Mesendoderm (in vitro differentiated cells): ENCODE measurements around the gene KBTBD2.
"Not testable (repeated sequence)": the region's sequence is repeated elsewhere in the genome, so short reads cannot be mapped to it uniquely, and the experiment has no call there.

ENCODE experiments used
- DNase-seq: peaks from one replicate; pipeline ENCODE4 v3.0.0; 2013
- H2AK5ac ChIP-seq: 2 replicates; pipeline ENCODE4 v1.6.1; 2013; ENCODE audit warnings: low read length, inconsistent platforms
- H2BK120ac ChIP-seq: 2 replicates; pipeline ENCODE4 v1.6.1; 2013; ENCODE audit warnings: low read depth, mild to moderate bottlenecking, low read length, moderate library complexity, mixed read lengths
- H2BK15ac ChIP-seq: replicated peaks from 2 replicates; pipeline ENCODE4 v1.6.1; 2013; ENCODE audit warnings: low read depth, mild to moderate bottlenecking, moderate library complexity
- H2BK5ac ChIP-seq: 2 replicates; pipeline ENCODE4 v1.6.1; 2013; ENCODE audit warnings: low read length, inconsistent platforms
- H3K18ac ChIP-seq: 2 replicates; pipeline ENCODE4 v1.6.1; 2013; ENCODE audit warnings: mild to moderate bottlenecking, low read length, mixed read lengths
- H3K23ac ChIP-seq: one replicate; pipeline ENCODE4 v1.6.1; 2013; ENCODE audit warnings: low read length
- H3K27ac ChIP-seq: 2 replicates; pipeline ENCODE4 v1.5.1; 2013; ENCODE audit warnings: low read depth, mild to moderate bottlenecking, inconsistent platforms, low read length, moderate library complexity
- H3K27me3 ChIP-seq: 2 replicates; pipeline ENCODE4 v1.6.1; 2013; ENCODE audit warnings: low read length, control low read depth, mild to moderate bottlenecking, inconsistent platforms; ENCODE audit not compliant: insufficient read depth, poor library complexity
- H3K36me3 ChIP-seq: 2 replicates; pipeline ENCODE4 v1.6.1; 2013; ENCODE audit warnings: low read length, inconsistent platforms; ENCODE audit not compliant: control insufficient read depth, insufficient read depth
- H3K4ac ChIP-seq: one replicate; pipeline ENCODE4 v1.6.1; 2013; ENCODE audit warnings: low read depth, mild to moderate bottlenecking, low read length, moderate library complexity
- H3K4me1 ChIP-seq: 2 replicates; pipeline ENCODE4 v1.6.1; 2013; ENCODE audit warnings: low read depth, low read length, inconsistent platforms; ENCODE audit not compliant: control insufficient read depth
- H3K4me2 ChIP-seq: 2 replicates; pipeline ENCODE4 v1.6.1; 2013; ENCODE audit warnings: low read length
- H3K4me3 ChIP-seq: 2 replicates; pipeline ENCODE4 v1.5.1; 2013; ENCODE audit warnings: mild to moderate bottlenecking, low read length
- H3K56ac ChIP-seq: one replicate; pipeline ENCODE4 v1.6.1; 2013; ENCODE audit warnings: low read length
- H3K79me1 ChIP-seq: 2 replicates; pipeline ENCODE4 v1.6.1; 2013; ENCODE audit warnings: low read length, inconsistent platforms
- H3K79me2 ChIP-seq: 2 replicates; pipeline ENCODE4 v1.6.1; 2013; ENCODE audit warnings: mild to moderate bottlenecking, low read length; ENCODE audit not compliant: control insufficient read depth, insufficient read depth
- H3K9ac ChIP-seq: 2 replicates; pipeline ENCODE4 v1.6.1; 2013; ENCODE audit warnings: low read length, inconsistent platforms
- H4K5ac ChIP-seq: one replicate; pipeline ENCODE4 v1.6.1; 2013; ENCODE audit warnings: low read length
- H4K8ac ChIP-seq: one replicate; pipeline ENCODE4 v1.6.1; 2013; ENCODE audit warnings: low read depth, mild to moderate bottlenecking, control low read depth, low read length, moderate library complexity
- WGBS: extraction: QIAGEN DNeasy Blood & Tissue Kit; methylation state at CpG from one replicate; pipeline ENCODE4 v1.1.7; 2013; ENCODE audit warnings: low lambda C conversion rate, missing lambda C conversion rate; ENCODE audit not compliant: insufficient coverage; ENCODE audit errors: extremely low coverage; 5-methylcytosine and 5-hydroxymethylcytosine counted together

Gene KBTBD2

GRCh38 chr7:32897376-32897775 is 5.8 kb upstream of the KBTBD2 start:
- H3K27me3 ChIP-seq, DNase-seq, H2BK120ac ChIP-seq, H2BK15ac ChIP-seq, H3K36me3 ChIP-seq, H3K4ac ChIP-seq, H3K23ac ChIP-seq, H3K79me1 ChIP-seq, H2AK5ac ChIP-seq, H2BK5ac ChIP-seq, H3K4me1 ChIP-seq, H3K18ac ChIP-seq, H3K79me2 ChIP-seq, H4K8ac ChIP-seq, H4K5ac ChIP-seq, H3K4me2 ChIP-seq, H3K56ac ChIP-seq, H3K4me3 ChIP-seq, H3K27ac ChIP-seq, H3K9ac ChIP-seq: not testable (repeated sequence)
- WGBS: no CpG with 5 or more reads among the region's 6 CpGs

- peaks cover 4% of the 10 kb centered on the region for H3K4me1 ChIP-seq
- no peaks in the 10 kb centered on the region for H3K79me1 ChIP-seq
- H2BK15ac ChIP-seq: no peak overlapping the region
- H4K8ac ChIP-seq: no peak overlapping the region
- no peak overlapping the region for H3K4me3 ChIP-seq
- H2BK5ac ChIP-seq: no peak overlapping the region
- H3K18ac ChIP-seq: no peak overlapping the region
- no peak for DNase-seq
- H3K27ac ChIP-seq: no peak overlapping the region
- H3K9ac ChIP-seq: no peak overlapping the region
- H3K23ac ChIP-seq: no peak overlapping the region
- H3K56ac ChIP-seq: no peak overlapping the region
- H3K36me3 ChIP-seq: no peaks in the 10 kb centered on the region
- no peak overlapping the region for H2AK5ac ChIP-seq
- no peak overlapping the region for H4K5ac ChIP-seq
- no peak overlapping the region for H3K4ac ChIP-seq
- no peaks in the 10 kb centered on the region for H3K27me3 ChIP-seq
- no peak overlapping the region for H2BK120ac ChIP-seq
- no CpG with 5 or more reads among the region's 6 CpGs for WGBS
- no peak overlapping the region for H3K4me2 ChIP-seq
- H3K79me2 ChIP-seq: no peaks in the 10 kb centered on the region
Observed at GRCh38 chr7:32896564-32897347, 5.2 kb upstream of the KBTBD2 start.

- H3K79me2 ChIP-seq: peaks cover 18% of the 10 kb centered on the region
- no peak overlapping the region for H4K5ac ChIP-seq
- no peaks in the 10 kb centered on the region for H3K79me1 ChIP-seq
- no peak overlapping the region for H2BK15ac ChIP-seq
- H3K18ac ChIP-seq: no peak overlapping the region
- WGBS: no CpG with 5 or more reads among the region's 4 CpGs
- H3K4ac ChIP-seq: no peak overlapping the region
- no peak overlapping the region for H3K27ac ChIP-seq
- H3K4me2 ChIP-seq: no peak overlapping the region
- H2AK5ac ChIP-seq: no peak overlapping the region
- H3K27me3 ChIP-seq: no peaks in the 10 kb centered on the region
- H3K56ac ChIP-seq: no peak overlapping the region
- no peak overlapping the region for H3K9ac ChIP-seq
- no peaks in the 10 kb centered on the region for H3K36me3 ChIP-seq
- DNase-seq: no peak
- H3K4me1 ChIP-seq: peaks cover 4% of the 10 kb centered on the region
- H3K23ac ChIP-seq: no peak overlapping the region
- no peak overlapping the region for H2BK120ac ChIP-seq
- H3K4me3 ChIP-seq: no peak overlapping the region
- H4K8ac ChIP-seq: no peak overlapping the region
- H2BK5ac ChIP-seq: no peak overlapping the region
Observed at GRCh38 chr7:32894171-32894570, 2.6 kb upstream of the KBTBD2 start.

GRCh38 chr7:32893722-32894121 is 2.2 kb upstream of the KBTBD2 start:
- no CpG with 5 or more reads among the region's 3 CpGs for WGBS

GRCh38 chr7:32893207-32893524 is 1.6 kb upstream of the KBTBD2 start:
- DNase-seq: no peak
- no CpG with 5 or more reads among the region's 4 CpGs for WGBS
- no peak overlapping the region for H3K27ac ChIP-seq
- H2BK5ac ChIP-seq: no peak overlapping the region
- no peaks in the 10 kb centered on the region for H3K36me3 ChIP-seq
- H3K4me3 ChIP-seq: no peak overlapping the region
- H3K23ac ChIP-seq: no peak overlapping the region
- no peak overlapping the region for H3K4me2 ChIP-seq
- H2BK15ac ChIP-seq: no peak overlapping the region
- H3K79me2 ChIP-seq: peaks cover 28% of the 10 kb centered on the region
- no peak overlapping the region for H2AK5ac ChIP-seq
- H3K4me1 ChIP-seq: peaks cover 4% of the 10 kb centered on the region
- no peak overlapping the region for H3K4ac ChIP-seq
- H2BK120ac ChIP-seq: no peak overlapping the region
- H3K56ac ChIP-seq: peak overlapping the region; percentile 92
- no peak overlapping the region for H4K8ac ChIP-seq
- no peaks in the 10 kb centered on the region for H3K27me3 ChIP-seq
- H3K79me1 ChIP-seq: no peaks in the 10 kb centered on the region
- no peak overlapping the region for H4K5ac ChIP-seq
- peak overlapping the region; percentile 2 for H3K9ac ChIP-seq
- H3K18ac ChIP-seq: no peak overlapping the region

More at GRCh38 chr7:32893722-32894121, 2.2 kb upstream of the KBTBD2 start:
- Histone ChIP-seq H3K27ac (no peak overlapping the region), H3K56ac (peak overlapping the region; percentile 34), H3K9ac (no peak overlapping the region), H3K4me3 (no peak overlapping the region), H4K8ac (no peak overlapping the region), H2BK5ac (no peak overlapping the region), H3K23ac (no peak overlapping the region), H4K5ac (no peak overlapping the region), H2AK5ac (no peak overlapping the region), H3K18ac (no peak overlapping the region), H3K79me1 (no peaks in the 10 kb centered on the region), H2BK15ac (no peak overlapping the region), H2BK120ac (no peak overlapping the region), H3K4me2 (no peak overlapping the region), H3K27me3 (no peaks in the 10 kb centered on the region), H3K79me2 (peaks cover 22% of the 10 kb centered on the region), H3K4me1 (peaks cover 4% of the 10 kb centered on the region), H3K4ac (no peak overlapping the region), H3K36me3 (no peaks in the 10 kb centered on the region)
- no peak for DNase-seq
